Measurements from ENCODE around the gene MICAL3. TPM values are rescaled to one million over a fixed set of nuclear protein-coding genes. Genes with fewer than 3 reads are reported as not detected.

MICAL3 gene
- total and polyA plus RNA-seq, 4 donors, result 4.4 to 30.7 (median 15.4) TPM

- peaks cover 0 to 4% (median 0%) of the 10 kb centered on the region in 4 donors for H3K9me3 ChIP-seq (ENCODE audit: control insufficient read depth in 4 of 4, insufficient read depth in 3 of 4, low read length in 3 of 4)
- no peak overlapping the region for H3K4me3 ChIP-seq
- peaks cover 0 to 5% (median 0%) of the 10 kb centered on the region in 3 donors for H3K27me3 ChIP-seq (ENCODE audit: control insufficient read depth in 3 of 3, insufficient read depth in 3 of 3, low read length in 2 of 3)
- H3K27ac ChIP-seq (ENCODE audit: low read depth in 1 of 2, low read length in 1 of 2), result peak overlapping the region in 1 of 2 donors; percentile 26
- H3K36me3 ChIP-seq (ENCODE audit: control insufficient read depth in 4 of 4, insufficient read depth in 4 of 4, low read length in 4 of 4), result no peaks in the 10 kb centered on the region
- DNase-seq, result no peak
- no peak for ATAC-seq (ENCODE audit: insufficient read depth, low FRiP score)
- H3K4me1 ChIP-seq (ENCODE audit: control insufficient read depth in 5 of 5, insufficient read depth in 5 of 5, low read length in 5 of 5), result no peaks in the 10 kb centered on the region
- 67 to 73% methylated on average over 3 of the region's 3 CpGs for WGBS, 2 donors
- TF ChIP-seq CTCF (IDR thresholded peaks at IDR 0.05; ENCODE audit: control extremely low read depth, extremely low read depth), result no peak
- H3K9ac ChIP-seq (ENCODE audit: insufficient read depth in 1 of 2, low read length in 2 of 2), result no peak overlapping the region
Observed at GRCh38 chr22:18068381-18068988, 44.1 kb upstream of the MICAL3 start.

GRCh38 chr22:18067548-18068341 is 43.4 kb upstream of the MICAL3 start:
- H3K27ac ChIP-seq (ENCODE audit: low read depth in 1 of 2, low read length in 1 of 2), result peak overlapping the region in 1 of 2 donors; percentile 26
- peaks cover 0 to 5% (median 0%) of the 10 kb centered on the region in 3 donors for H3K27me3 ChIP-seq (ENCODE audit: control insufficient read depth in 3 of 3, insufficient read depth in 3 of 3, low read length in 2 of 3)
- TF ChIP-seq CTCF (IDR thresholded peaks at IDR 0.05; ENCODE audit: control extremely low read depth, extremely low read depth), result no peak
- no peak for DNase-seq
- no peak for ATAC-seq (ENCODE audit: insufficient read depth, low FRiP score)
- H3K4me1 ChIP-seq (ENCODE audit: control insufficient read depth in 5 of 5, insufficient read depth in 5 of 5, low read length in 5 of 5), result no peaks in the 10 kb centered on the region
- H3K36me3 ChIP-seq (ENCODE audit: control insufficient read depth in 4 of 4, insufficient read depth in 4 of 4, low read length in 4 of 4), result no peaks in the 10 kb centered on the region
- no peak overlapping the region for H3K9ac ChIP-seq (ENCODE audit: insufficient read depth in 1 of 2, low read length in 2 of 2)
- WGBS, 2 donors, result 68 to 80% methylated on average over 14 of the region's 14 CpGs
- peaks cover 0 to 4% (median 0%) of the 10 kb centered on the region in 4 donors for H3K9me3 ChIP-seq (ENCODE audit: control insufficient read depth in 4 of 4, insufficient read depth in 3 of 4, low read length in 3 of 4)
- H3K4me3 ChIP-seq, result no peak overlapping the region

GRCh38 chr22:18067121-18067520 is 42.8 kb upstream of the MICAL3 start:
- TF ChIP-seq CTCF (IDR thresholded peaks at IDR 0.05; ENCODE audit: control extremely low read depth, extremely low read depth), result no peak
- H3K27me3 ChIP-seq (ENCODE audit: control insufficient read depth in 3 of 3, insufficient read depth in 3 of 3, low read length in 2 of 3), result peaks cover 0 to 5% (median 0%) of the 10 kb centered on the region in 3 donors
- H3K4me1 ChIP-seq (ENCODE audit: control insufficient read depth in 5 of 5, insufficient read depth in 5 of 5, low read length in 5 of 5), result no peaks in the 10 kb centered on the region
- WGBS, 2 donors, result 90 to 92% methylated on average over 3 of the region's 3 CpGs
- no peak for ATAC-seq (ENCODE audit: insufficient read depth, low FRiP score)
- DNase-seq, result no peak
- H3K4me3 ChIP-seq, result no peak overlapping the region
- H3K9me3 ChIP-seq (ENCODE audit: control insufficient read depth in 4 of 4, insufficient read depth in 3 of 4, low read length in 3 of 4), result peaks cover 0 to 4% (median 0%) of the 10 kb centered on the region in 4 donors
- H3K9ac ChIP-seq (ENCODE audit: insufficient read depth in 1 of 2, low read length in 2 of 2), result no peak overlapping the region
- H3K27ac ChIP-seq (ENCODE audit: low read depth in 1 of 2, low read length in 1 of 2), result no peak overlapping the region
- H3K36me3 ChIP-seq (ENCODE audit: control insufficient read depth in 4 of 4, insufficient read depth in 4 of 4, low read length in 4 of 4), result no peaks in the 10 kb centered on the region
